ENCODE measurements around the gene DNASE1L2. TPM values are rescaled to one million over a fixed set of nuclear protein-coding genes. Genes with fewer than 3 reads are reported as not detected.

DNASE1L2 gene, protein sequence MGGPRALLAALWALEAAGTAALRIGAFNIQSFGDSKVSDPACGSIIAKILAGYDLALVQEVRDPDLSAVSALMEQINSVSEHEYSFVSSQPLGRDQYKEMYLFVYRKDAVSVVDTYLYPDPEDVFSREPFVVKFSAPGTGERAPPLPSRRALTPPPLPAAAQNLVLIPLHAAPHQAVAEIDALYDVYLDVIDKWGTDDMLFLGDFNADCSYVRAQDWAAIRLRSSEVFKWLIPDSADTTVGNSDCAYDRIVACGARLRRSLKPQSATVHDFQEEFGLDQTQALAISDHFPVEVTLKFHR
- 1.3 TPM for total RNA-seq

DNA sequence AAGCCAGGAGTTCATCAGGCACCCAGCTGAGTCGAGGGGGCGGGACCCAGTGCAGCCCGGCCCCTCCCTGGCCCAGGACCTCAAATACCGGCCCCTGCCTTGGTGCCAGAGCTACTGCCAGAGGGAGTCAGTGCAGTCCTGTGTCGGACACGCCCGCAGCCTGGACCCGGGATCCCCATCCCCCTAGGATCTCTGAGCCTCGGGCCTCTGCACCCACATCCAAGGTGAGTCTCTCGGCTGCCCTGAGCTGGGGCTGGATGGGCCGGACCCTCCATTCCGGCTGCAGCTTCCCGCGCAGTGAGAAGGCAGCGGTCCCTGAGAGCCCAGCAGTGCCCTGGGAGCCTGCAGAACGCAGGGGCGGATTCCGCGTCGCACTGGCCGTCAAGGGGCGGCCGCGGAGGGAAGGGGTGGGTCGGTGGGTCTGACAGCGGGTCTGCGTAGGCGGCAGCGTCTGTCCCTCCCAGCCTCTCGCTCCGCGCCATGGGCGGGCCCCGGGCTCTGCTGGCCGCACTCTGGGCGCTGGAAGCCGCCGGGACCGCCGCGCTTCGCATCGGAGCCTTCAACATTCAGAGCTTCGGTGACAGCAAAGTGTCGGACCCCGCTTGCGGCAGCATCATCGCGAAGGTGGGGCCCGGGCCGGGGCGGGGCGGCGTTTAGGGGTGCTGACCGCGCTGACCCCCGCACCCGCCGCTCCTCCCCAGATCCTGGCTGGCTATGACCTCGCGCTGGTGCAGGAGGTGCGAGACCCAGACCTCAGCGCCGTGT lies at the start of gene DNASE1L2:
Gene DNASE1L2, plus strand, starts transcription at position 108 of the 765 bp plus-strand sequence. Its CDS starts 373 bp downstream, at position 481.
- DNase-seq: peak; percentile 35

GRCh38 chr16:2186505-2186904 lies 49.7 kb upstream of the DNASE1L2 start:
- no peak for DNase-seq

DNA sequence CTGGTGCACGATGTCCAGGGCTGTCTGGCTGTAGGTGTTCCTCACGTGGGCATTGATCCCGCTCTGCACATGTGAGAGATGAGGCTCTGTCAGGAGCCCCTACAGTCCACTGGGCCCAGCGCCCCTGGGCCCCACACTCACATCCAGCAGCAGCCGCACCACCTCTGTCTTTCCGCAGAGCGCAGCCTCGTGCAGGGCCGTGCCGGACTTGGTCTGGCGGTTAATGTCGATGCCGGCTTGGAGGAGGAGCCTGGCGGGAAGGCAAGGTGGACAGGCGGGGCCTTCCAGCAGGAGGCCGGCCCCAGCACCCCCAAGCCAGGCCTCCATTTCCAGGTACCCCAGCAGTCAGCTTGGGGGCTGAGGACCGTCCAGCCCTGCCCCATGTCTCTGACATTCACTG lies 49.0 kb upstream of the DNASE1L2 start:
- DNase-seq: no peak

GRCh38 chr16:2188395-2188794 lies 47.8 kb upstream of the DNASE1L2 start:
- no peak for DNase-seq

DNA sequence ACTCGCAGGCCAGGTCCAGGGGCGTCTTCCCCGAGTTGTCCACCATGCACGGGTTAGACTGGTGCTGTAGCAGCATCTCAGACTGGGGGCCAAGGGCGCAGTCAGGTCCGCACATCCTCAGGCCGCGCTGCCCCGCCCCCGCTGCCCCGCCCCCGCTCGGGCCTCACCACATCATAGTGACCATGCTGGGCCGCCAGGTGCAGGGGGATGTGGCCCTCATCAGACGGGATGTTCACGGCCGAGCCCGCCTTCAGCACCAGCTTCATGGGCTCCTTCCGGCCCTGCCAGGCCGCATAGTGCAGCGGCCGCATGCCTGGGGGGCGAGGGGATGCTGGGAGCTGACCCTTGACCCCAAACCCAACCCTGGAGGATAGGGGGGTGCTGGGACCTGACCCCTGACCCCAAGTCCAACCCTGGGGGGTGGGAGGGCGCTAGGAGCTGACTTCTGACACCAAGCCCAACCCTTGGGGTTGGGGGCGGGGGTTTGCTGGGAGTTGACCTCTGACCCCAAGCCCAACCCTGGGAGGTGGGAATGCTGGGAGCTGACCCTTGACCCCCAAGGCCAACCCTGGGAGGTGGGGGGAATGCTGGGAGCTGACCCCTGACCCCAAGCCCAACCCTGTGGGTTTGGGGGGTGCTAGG lies 46.9 kb upstream of the DNASE1L2 start:
- no peak for DNase-seq

- no peak for DNase-seq
Observed at GRCh38 chr16:2190002-2190658, 46.1 kb upstream of the DNASE1L2 start.

- no peak for DNase-seq
Observed at GRCh38 chr16:2190659-2191445, 45.4 kb upstream of the DNASE1L2 start.

- DNase-seq: no peak
Observed at GRCh38 chr16:2191446-2191706, 44.9 kb upstream of the DNASE1L2 start.

GRCh38 chr16:2194166-2194834 lies 41.9 kb upstream of the DNASE1L2 start:
- peak; percentile 59 for DNase-seq

DNA sequence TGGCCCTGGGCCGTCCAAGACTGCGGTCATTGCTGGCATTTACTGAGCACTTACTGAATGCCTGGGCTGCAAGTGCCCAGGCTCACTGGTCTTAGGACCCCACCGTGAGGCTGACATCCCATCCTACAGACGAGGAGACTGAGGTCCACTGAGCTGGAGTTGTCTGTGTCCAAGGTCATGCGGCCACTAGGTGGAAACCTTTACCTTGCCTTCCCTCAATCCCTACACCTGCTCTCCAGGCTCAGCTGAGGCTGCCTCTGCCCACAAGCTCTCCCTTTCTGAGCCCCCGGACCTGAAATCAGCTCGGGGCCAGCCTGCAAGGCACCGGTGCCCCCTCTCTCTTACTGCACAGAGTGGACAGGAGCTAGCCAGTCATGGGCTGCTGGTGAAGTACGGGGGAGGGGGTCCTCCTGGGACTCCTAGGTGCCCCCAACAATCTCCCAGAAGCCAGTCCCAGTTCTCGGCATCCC lies 41.4 kb upstream of the DNASE1L2 start:
- peak; percentile 57 for DNase-seq

- DNase-seq: no peak
Observed at GRCh38 chr16:2195322-2196161, 40.7 kb upstream of the DNASE1L2 start.

- DNase-seq: peak; percentile 37
Observed at GRCh38 chr16:2196162-2196980, 39.9 kb upstream of the DNASE1L2 start, which contains the start of gene CASKIN1. Gene CASKIN1, minus strand, starts transcription at chr16:2196605. Its CDS starts 173 bp downstream, at chr16:2196432.

GRCh38 chr16:2196981-2197511 lies 39.2 kb upstream of the DNASE1L2 start:
- DNase-seq: no peak

GRCh38 chr16:2197765-2198164 lies 38.5 kb upstream of the DNASE1L2 start:
- DNase-seq: no peak

GRCh38 chr16:2198283-2198682 lies 38.0 kb upstream of the DNASE1L2 start:
- DNase-seq: no peak

DNA sequence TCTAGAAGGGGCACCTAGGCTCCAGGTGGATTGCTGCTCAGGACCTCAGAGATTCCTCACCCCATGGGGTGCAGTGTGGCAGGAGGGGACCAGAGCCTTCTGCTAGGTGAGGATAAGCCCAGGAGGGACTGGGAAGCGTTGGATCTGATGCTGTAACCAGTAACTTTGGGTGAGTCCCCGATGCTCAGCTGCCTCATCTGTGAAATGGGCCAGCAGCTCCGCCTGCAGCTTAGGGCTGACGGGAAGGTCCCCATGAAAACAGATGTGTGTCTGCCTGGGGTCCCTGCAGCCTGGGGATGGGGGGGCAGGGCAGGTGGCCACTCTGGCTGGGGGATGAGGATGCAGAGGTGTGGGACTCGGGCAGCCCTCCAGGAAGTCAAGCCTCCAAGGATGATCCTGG lies 37.1 kb upstream of the DNASE1L2 start:
- DNase-seq: no peak

DNA sequence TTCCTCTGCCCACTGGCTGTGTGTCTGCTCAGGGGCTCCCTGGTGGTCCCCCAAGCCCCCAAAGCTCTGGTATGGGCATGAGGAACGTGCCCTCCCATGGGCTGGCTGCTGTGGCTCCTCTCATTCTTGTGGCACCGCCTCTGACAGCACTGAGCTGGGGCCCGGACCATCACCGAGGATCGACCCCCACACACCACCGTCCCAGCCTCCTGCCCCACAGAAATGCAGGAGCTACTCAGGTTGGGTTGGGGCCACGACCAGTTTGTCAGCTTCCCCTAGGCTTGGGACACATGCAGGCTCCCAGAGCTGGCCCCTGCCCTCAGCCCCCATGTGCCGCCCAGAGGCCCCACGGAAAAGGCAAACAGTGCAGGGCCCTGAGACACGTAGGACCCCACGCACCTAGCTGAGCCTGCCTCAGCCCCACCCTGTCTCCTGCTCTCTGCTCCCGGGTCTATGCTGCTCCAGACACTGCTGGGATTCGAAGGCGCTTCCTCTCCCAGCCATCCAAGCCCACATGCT lies 36.6 kb upstream of the DNASE1L2 start:
- DNase-seq: no peak

DNA sequence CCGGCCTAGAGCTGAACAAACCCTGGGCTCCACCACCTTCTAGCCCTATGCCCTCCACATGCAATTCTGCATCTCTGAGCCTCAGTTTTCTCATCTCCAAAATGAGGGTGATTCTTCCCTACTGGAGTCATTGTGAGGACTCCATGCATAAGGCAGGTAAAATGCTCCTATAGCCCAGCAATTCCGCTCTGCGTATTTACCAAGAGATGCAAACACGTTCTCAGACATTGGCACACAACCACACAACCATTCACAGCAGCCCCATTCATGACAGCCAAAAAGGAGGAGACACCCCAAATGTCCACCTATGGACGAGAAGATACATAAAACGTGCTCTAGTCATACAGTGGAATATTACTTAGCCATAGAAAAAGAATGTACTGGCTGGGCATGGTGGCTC lies 35.9 kb upstream of the DNASE1L2 start:
- no peak for DNase-seq

Data from tongue (tissue), 2 donors.